ENCODE data around the gene ZNF774. TPM values are rescaled to one million over a fixed set of nuclear protein-coding genes. Genes with fewer than 3 reads are reported as not detected.

Gene ZNF774
- total and polyA plus RNA-seq, 8 donors = 0.58 to 7.1 (median 2.3) TPM

GRCh38 chr15:90326441-90326840 lies 25.6 kb upstream of the ZNF774 start:
- H3K4me1 ChIP-seq = peaks cover 0 to 7% (median 0%) of the 10 kb centered on the region in 4 donors
- H3K9me3 ChIP-seq = no peaks in the 10 kb centered on the region
- DNase-seq = no peak
- 87 to 96% (median 95%) methylated on average over 4 of the region's 4 CpGs for WGBS, 5 donors
- no peak overlapping the region for H3K4me3 ChIP-seq
- intact Hi-C loops (cut with DNase I; ENCODE audit: low total_unique reads) = loop anchor here (10.0 kb wide), 1 partner anchor 148 kb away; no protein-coding TSS in a partner anchor
- no peak overlapping the region for H3K27ac ChIP-seq
- no peaks in the 10 kb centered on the region for H3K27me3 ChIP-seq
- no peak for TF ChIP-seq EP300 (IDR thresholded peaks at IDR 0.05)
- no peak for TF ChIP-seq CTCF (IDR thresholded peaks at IDR 0.05)
- TF ChIP-seq POLR2A (IDR thresholded peaks at IDR 0.05) = no peak
- no peaks in the 10 kb centered on the region for H3K36me3 ChIP-seq

GRCh38 chr15:90327311-90327710 lies 24.8 kb upstream of the ZNF774 start:
- H3K4me3 ChIP-seq = no peak overlapping the region
- H3K27me3 ChIP-seq = no peaks in the 10 kb centered on the region
- no peaks in the 10 kb centered on the region for H3K9me3 ChIP-seq
- TF ChIP-seq CTCF (IDR thresholded peaks at IDR 0.05) = no peak
- TF ChIP-seq POLR2AphosphoS5 (IDR thresholded peaks at IDR 0.05) = no peak
- no peak for TF ChIP-seq POLR2A (IDR thresholded peaks at IDR 0.05)
- no peak for TF ChIP-seq EP300 (IDR thresholded peaks at IDR 0.05)
- no peaks in the 10 kb centered on the region for H3K36me3 ChIP-seq
- peaks cover 0 to 7% (median 0%) of the 10 kb centered on the region in 4 donors for H3K4me1 ChIP-seq
- no peak overlapping the region for H3K27ac ChIP-seq
- intact Hi-C loops (cut with DNase I; ENCODE audit: low total_unique reads) = loop anchor here (10.0 kb wide), 1 partner anchor 147 kb away; no protein-coding TSS in a partner anchor
- no peak for DNase-seq
- 88 to 94% (median 91%) methylated on average over 6 of the region's 6 CpGs for WGBS, 5 donors

GRCh38 chr15:90334304-90334731 lies 17.8 kb upstream of the ZNF774 start:
- H3K9me3 ChIP-seq = no peaks in the 10 kb centered on the region
- peak in 1 of 2 donors; percentile 54 for DNase-seq
- H3K36me3 ChIP-seq = no peaks in the 10 kb centered on the region
- H3K4me3 ChIP-seq = no peak overlapping the region
- intact Hi-C loops (cut with DNase I; ENCODE audit: low total_unique reads) = no loop called here
- TF ChIP-seq POLR2AphosphoS5 (IDR thresholded peaks at IDR 0.05) (no peak), EP300 (IDR thresholded peaks at IDR 0.05) (no peak), POLR2A (IDR thresholded peaks at IDR 0.05) (no peak), CTCF (IDR thresholded peaks at IDR 0.05) (no peak)
- WGBS, 5 donors = 44 to 67% (median 52%) methylated on average over 3 of the region's 3 CpGs
- no peak overlapping the region for H3K27ac ChIP-seq
- H3K27me3 ChIP-seq = no peaks in the 10 kb centered on the region
- no peaks in the 10 kb centered on the region for H3K4me1 ChIP-seq

DNA sequence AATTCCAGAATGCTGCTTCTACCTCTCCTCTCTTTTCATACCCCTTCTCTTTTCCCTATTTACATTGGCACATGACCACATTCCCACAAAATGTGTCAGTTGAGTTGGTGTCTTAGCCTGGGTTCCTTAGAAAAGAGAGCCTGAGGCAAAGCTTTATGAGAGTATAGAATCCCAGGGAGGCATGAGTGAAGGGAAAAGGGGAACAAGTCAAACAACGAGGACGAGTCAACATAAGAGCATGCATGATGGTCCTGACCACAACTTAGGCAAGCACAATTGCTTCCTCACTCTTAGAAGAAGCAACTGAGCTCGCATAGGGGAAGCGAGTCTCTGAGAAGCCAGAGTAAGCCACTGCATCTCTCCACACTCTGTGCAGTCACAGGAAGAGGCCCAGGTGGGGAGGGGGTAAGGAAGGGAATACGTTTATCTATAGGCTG lies 15.4 kb upstream of the ZNF774 start:
- Histone ChIP-seq H3K36me3 (no peaks in the 10 kb centered on the region), H3K9me3 (no peaks in the 10 kb centered on the region), H3K27me3 (no peaks in the 10 kb centered on the region), H3K27ac (no peak overlapping the region), H3K4me1 (no peaks in the 10 kb centered on the region), H3K4me3 (no peak overlapping the region)
- intact Hi-C loops (cut with DNase I; ENCODE audit: low total_unique reads) = no loop called here
- peak in 1 of 2 donors; percentile 50 for DNase-seq
- 56 to 72% (median 61%) methylated on average over 5 of the region's 5 CpGs for WGBS, 5 donors
- TF ChIP-seq CTCF (IDR thresholded peaks at IDR 0.05) (no peak), EP300 (IDR thresholded peaks at IDR 0.05) (no peak), POLR2AphosphoS5 (IDR thresholded peaks at IDR 0.05) (no peak), POLR2A (IDR thresholded peaks at IDR 0.05) (no peak)
